GM12874 (cell line): ENCODE results near the gene ZMIZ1.

ENCODE experiments used
- TF ChIP-seq, protein P1 (sequence below): IDR thresholded peaks from 2 replicates; pipeline ENCODE4 v1.5.1; 2011; ENCODE audit warnings: low read depth, mild to moderate bottlenecking, control low read depth, low read length, moderate library complexity; ENCODE audit not compliant: insufficient read depth

Gene ZMIZ1

DNA sequence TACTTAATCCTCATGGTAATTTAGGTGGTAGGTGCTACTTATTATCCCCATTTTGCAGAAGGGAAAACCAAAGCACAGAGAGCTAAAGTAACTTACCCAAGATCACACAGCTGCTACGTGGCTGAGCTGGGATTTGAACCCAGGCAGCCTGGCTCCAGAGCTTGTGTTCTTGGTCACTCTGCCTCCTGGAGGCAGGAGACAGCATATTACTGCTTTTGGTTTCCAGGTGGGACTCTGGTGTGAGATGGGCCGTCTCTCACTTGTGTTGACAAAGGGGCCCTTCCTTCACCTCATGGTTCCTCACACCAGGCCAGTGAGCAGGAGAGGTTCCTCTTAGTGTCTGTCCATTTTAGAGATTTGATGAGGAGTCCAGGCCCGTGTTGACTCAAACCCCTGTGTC, 198.7 kb downstream of the ZMIZ1 start:
- TF ChIP-seq, protein P1, sequence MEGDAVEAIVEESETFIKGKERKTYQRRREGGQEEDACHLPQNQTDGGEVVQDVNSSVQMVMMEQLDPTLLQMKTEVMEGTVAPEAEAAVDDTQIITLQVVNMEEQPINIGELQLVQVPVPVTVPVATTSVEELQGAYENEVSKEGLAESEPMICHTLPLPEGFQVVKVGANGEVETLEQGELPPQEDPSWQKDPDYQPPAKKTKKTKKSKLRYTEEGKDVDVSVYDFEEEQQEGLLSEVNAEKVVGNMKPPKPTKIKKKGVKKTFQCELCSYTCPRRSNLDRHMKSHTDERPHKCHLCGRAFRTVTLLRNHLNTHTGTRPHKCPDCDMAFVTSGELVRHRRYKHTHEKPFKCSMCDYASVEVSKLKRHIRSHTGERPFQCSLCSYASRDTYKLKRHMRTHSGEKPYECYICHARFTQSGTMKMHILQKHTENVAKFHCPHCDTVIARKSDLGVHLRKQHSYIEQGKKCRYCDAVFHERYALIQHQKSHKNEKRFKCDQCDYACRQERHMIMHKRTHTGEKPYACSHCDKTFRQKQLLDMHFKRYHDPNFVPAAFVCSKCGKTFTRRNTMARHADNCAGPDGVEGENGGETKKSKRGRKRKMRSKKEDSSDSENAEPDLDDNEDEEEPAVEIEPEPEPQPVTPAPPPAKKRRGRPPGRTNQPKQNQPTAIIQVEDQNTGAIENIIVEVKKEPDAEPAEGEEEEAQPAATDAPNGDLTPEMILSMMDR = peak; percentile 35; the same call in 1 of the 2 replicates

DNA sequence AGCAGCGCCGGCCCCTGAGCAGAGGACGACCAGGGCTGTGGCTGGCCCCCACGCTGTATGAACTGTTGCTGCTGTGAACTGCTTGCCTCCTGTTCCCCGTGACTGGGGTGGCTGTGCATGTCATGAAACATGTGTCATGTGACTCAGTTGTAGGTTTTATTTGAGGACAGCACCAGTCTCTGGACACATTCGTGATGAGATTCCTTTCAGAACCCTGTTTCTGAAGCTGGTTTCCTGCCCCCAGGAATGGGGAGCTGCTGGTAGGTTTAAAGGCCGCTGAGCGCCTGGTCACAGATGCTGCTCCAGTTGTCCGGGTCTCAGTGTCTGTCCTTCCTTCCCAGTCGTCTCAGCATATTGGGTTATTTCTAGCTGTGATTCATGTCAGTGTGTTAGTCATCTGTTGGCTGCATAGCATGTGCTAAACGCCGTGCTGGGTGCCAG, 199.4 kb downstream of the ZMIZ1 start:
- TF ChIP-seq, protein P1 = no peak

DNA sequence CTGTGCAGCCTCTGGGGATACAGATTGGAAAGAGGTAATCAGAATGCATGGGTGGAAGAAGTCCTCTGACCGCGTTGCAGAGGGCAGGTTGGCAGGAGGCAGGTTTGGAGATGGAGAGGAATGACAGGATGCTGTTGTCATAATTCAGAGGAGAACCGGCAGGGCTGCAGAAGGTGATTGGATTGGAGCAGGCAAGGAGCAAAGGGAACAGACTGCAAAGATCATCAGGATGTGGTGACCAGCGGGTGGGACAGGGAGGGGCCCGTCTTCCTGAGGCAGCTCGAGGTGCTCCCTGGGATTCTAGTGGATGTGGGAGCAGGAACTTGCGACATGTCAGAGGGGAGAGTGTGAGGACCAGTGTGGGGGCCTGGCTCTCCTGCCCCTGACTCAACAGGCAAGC, 200.0 kb downstream of the ZMIZ1 start:
- TF ChIP-seq, protein P1 = no peak

DNA sequence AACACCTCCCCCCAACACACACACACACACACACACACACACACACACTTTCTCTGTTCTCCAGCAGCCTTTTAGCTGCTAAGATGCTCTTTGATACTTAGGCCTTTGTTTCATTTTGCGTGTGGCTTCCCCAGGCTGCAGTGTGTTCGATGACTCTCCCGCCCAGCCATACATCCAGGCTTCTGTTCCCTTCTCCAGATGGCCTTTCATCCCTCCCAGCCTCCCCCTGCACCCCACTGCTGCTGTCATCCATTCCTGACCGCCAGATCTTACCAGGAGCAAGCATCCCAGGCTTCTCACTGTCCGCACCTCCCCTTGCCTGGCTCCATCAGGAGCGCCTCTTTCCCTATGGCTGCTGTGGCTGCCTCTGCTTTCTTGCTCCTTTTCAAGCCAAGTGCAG, 200.7 kb downstream of the ZMIZ1 start:
- TF ChIP-seq, protein P1 = no peak

DNA sequence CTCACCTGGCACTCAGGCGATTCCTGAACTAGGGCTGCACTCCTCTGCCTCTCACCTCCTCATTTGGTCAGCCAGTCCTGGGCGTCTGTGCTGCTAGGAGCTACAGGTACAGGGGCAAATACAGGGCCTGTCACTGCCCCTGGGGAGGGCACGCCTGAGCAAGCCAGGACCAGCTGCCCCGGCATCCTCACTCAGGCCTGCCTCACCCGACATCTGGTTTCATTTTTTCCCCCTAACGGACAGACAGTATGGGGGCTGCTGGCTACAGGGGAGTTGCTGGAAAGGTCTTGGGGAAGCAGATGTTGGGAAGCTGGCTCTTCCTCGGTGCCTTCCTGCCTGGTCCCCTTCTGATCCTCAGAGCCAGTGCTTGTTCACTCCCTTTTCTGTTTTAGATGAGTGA, 201.2 kb downstream of the ZMIZ1 start:
- TF ChIP-seq, protein P1 = no peak

DNA sequence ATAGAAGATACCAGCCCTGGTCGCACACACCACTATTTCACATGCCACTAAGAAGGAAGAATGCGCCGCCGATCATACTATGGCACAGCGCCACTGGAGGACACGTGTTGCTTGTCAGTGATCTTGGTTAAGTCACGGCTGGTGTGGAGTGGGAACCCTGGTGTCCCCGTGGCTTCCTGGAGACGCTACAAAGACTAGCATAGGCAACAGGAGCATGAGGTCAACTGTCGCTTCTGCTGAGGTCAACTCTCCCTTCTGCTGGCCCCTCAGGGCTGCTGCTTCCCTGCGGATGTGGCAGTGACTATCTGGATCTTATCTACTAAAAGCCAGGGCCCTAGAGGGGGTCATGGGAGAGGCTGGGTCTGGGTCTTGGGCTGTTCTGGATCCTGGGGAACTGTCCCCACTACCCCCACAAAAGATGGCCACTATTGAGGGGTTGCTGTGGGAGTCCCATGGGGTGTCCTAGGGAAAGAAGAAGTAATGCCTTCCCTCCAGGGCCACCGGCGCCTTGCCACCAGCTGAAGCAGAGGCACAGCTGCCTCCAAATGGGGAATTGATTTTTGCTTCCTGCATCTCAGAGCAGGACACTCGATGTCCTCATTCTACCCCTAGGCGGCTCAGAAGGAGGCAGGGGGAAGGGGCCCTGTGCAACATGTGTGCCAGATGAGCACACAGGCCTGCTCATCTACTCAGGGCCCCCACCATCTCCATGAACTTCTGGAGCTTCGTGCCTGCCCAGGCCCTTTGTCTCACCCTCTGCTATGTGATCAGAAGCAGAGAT, 201.9 kb downstream of the ZMIZ1 start:
- TF ChIP-seq, protein P1 = no peak

DNA sequence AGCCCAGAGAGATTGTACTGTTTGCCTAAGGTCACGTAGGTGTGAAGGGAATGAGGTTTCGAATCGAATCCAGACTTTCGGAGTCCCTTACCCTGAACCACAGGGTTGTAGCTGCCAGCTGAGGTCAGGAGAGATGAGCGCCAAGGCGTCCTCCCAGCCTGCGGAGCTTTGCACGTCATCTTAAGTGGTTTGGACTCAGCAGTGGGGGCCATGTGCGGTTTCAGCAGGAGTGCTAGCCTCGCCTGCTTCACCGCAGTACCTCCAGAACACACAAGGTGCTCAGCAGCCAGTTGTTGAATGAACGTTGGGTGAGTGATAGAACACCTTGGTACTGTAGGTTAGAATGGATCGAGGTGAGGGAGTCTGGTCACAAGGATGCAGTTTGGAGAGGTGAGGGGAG, 203.6 kb downstream of the ZMIZ1 start:
- TF ChIP-seq, protein P1 = no peak
